Endothelial cell of umbilical vein (primary cell): Measurements from ENCODE around the gene PUS1.

Source experiments
- CTCF ChIP-seq, 2 donors: IDR thresholded peaks; 1 replicate in 1 of 2; 2 replicates in 1 of 2; pipeline ENCODE4 v1.5.1; 2011; ENCODE audit warnings: low read length in 2 of 2, mild to moderate bottlenecking in 2 of 2, moderate library complexity in 2 of 2, control low read depth in 1 of 2, inconsistent platforms in 1 of 2, low read depth in 1 of 2; ENCODE audit not compliant: insufficient read depth in 1 of 2; ENCODE audit errors: extremely low read depth in 1 of 2
- EZH2 ChIP-seq: IDR thresholded peaks from 2 replicates; pipeline ENCODE4 v1.6.1; 2012; ENCODE audit warnings: borderline replicate concordance, low read depth, mild to moderate bottlenecking, moderate library complexity, low read length, inconsistent platforms; ENCODE audit not compliant: severe bottlenecking
- FOS ChIP-seq: IDR thresholded peaks from 2 replicates; pipeline ENCODE4 v1.6.1; 2011; ENCODE audit warnings: mild to moderate bottlenecking, low read length, moderate library complexity, borderline replicate concordance; ENCODE audit not compliant: insufficient read depth
- GATA2 ChIP-seq: IDR thresholded peaks from 2 replicates; pipeline ENCODE4 v1.7.0; 2011; ENCODE audit warnings: low read depth, mild to moderate bottlenecking, moderate library complexity, mixed read lengths, low read length; ENCODE audit not compliant: insufficient read length, insufficient read depth
- JUN ChIP-seq: IDR thresholded peaks from 2 replicates; pipeline ENCODE4 v1.6.1; 2011; ENCODE audit warnings: borderline replicate concordance, low read depth; ENCODE audit not compliant: insufficient read length, insufficient read depth
- MAX ChIP-seq: IDR thresholded peaks from 2 replicates; pipeline ENCODE4 v1.6.1; 2011; ENCODE audit not compliant: insufficient read depth, insufficient read length
- MYC ChIP-seq: IDR thresholded peaks from one replicate; pipeline ENCODE4 v1.6.1; 2011; ENCODE audit warnings: mild to moderate bottlenecking, low read depth, low read length
- POLR2A ChIP-seq: IDR thresholded peaks from 2 replicates; pipeline ENCODE4 v1.6.1; 2012; ENCODE audit warnings: low read depth, mild to moderate bottlenecking, control low read depth, low read length
- POLR2AphosphoS5 ChIP-seq: IDR thresholded peaks from 2 replicates; pipeline ENCODE4 v1.6.1; 2012; ENCODE audit warnings: low read depth, mild to moderate bottlenecking, control low read depth, low read length, moderate library complexity; ENCODE audit not compliant: insufficient read depth

GRCh38 chr12:131895640-131896079 lies 33.4 kb upstream of the PUS1 start:
- no peak for TF ChIP-seq CTCF (IDR thresholded peaks at IDR 0.05; ENCODE audit: extremely low read depth in 1 of 2, insufficient read depth in 1 of 2, low read depth in 1 of 2, low read length in 2 of 2)
- TF ChIP-seq POLR2AphosphoS5: no peak
- no peak for TF ChIP-seq POLR2A
- no peak for TF ChIP-seq JUN
- no peak for TF ChIP-seq EZH2
- TF ChIP-seq MAX: no peak
- TF ChIP-seq FOS: no peak
- TF ChIP-seq GATA2: no peak
- no peak for TF ChIP-seq MYC
